T-helper 9 cell (primary cell): ENCODE data around the gene DDX31.
"Not testable (repeated sequence)": the region's sequence is repeated elsewhere in the genome, so short reads cannot be mapped to it uniquely, and the experiment has no call there.

Source experiments
- DNase-seq: peaks from one replicate; pipeline ENCODE4 v3.0.0-alpha.2; 2020
- total RNA-seq, 2 donors: gene quantifications; one replicate each; lab custom pipeline; 2026; lab: John Stamatoyannopoulos, UW

DDX31 gene
- 23.9 to 43.4 reads per million in 2 donors for total RNA-seq

- peak; percentile 82 for DNase-seq
Measured at GRCh38 chr9:132669698-132670456, at the start of gene DDX31. Gene DDX31, minus strand, starts transcription at chr9:132669983. Its CDS starts 49 bp downstream, at chr9:132669934.

- DNase-seq = not testable (repeated sequence)
Measured at GRCh38 chr9:132718381-132718928, 48.7 kb upstream of the DDX31 start.

- no peak for DNase-seq
Measured at GRCh38 chr9:132717326-132717945, 47.7 kb upstream of the DDX31 start.

GRCh38 chr9:132716007-132716406 lies 46.2 kb upstream of the DDX31 start:
- no peak for DNase-seq

- DNase-seq = no peak
Measured at GRCh38 chr9:132712753-132713152, 43.0 kb upstream of the DDX31 start.

- no peak for DNase-seq
Measured at GRCh38 chr9:132711846-132712245, 42.1 kb upstream of the DDX31 start.

GRCh38 chr9:132711152-132711551 lies 41.4 kb upstream of the DDX31 start:
- not testable (repeated sequence) for DNase-seq

GRCh38 chr9:132710333-132710732 lies 40.5 kb upstream of the DDX31 start:
- no peak for DNase-seq

GRCh38 chr9:132708769-132709430 lies 39.1 kb upstream of the DDX31 start:
- no peak for DNase-seq

- no peak for DNase-seq
Measured at GRCh38 chr9:132708239-132708638, 38.5 kb upstream of the DDX31 start.

GRCh38 chr9:132703336-132703735 lies 33.6 kb upstream of the DDX31 start:
- DNase-seq = no peak

- no peak for DNase-seq
Measured at GRCh38 chr9:132702254-132702653, 32.5 kb upstream of the DDX31 start.

GRCh38 chr9:132699956-132700355 lies 30.2 kb upstream of the DDX31 start:
- no peak for DNase-seq

GRCh38 chr9:132698989-132699388 lies 29.2 kb upstream of the DDX31 start:
- DNase-seq = no peak

- DNase-seq = no peak
Measured at GRCh38 chr9:132697230-132697629, 27.4 kb upstream of the DDX31 start.

GRCh38 chr9:132694144-132694543 lies 24.4 kb upstream of the DDX31 start:
- no peak for DNase-seq

- no peak for DNase-seq
Measured at GRCh38 chr9:132690696-132691095, 20.9 kb upstream of the DDX31 start.

GRCh38 chr9:132683873-132684272 lies 14.1 kb upstream of the DDX31 start:
- no peak for DNase-seq

- DNase-seq = no peak
Measured at GRCh38 chr9:132681561-132681960, 11.8 kb upstream of the DDX31 start.

GRCh38 chr9:132679946-132680625 lies 10.3 kb upstream of the DDX31 start:
- no peak for DNase-seq

GRCh38 chr9:132677976-132678375 lies 8.2 kb upstream of the DDX31 start:
- no peak for DNase-seq

GRCh38 chr9:132674485-132674884 lies 4.7 kb upstream of the DDX31 start:
- no peak for DNase-seq

- DNase-seq = no peak
Measured at GRCh38 chr9:132673355-132673754, 3.6 kb upstream of the DDX31 start.
